Measurements from ENCODE around the gene MFSD12.
A peak's percentile ranks its signal among the peaks of the same experiment; 100 is the strongest.
"Not testable (repeated sequence)": the region's sequence is repeated elsewhere in the genome, so short reads cannot be mapped to it uniquely, and the experiment has no call there.

Gene MFSD12

DNA sequence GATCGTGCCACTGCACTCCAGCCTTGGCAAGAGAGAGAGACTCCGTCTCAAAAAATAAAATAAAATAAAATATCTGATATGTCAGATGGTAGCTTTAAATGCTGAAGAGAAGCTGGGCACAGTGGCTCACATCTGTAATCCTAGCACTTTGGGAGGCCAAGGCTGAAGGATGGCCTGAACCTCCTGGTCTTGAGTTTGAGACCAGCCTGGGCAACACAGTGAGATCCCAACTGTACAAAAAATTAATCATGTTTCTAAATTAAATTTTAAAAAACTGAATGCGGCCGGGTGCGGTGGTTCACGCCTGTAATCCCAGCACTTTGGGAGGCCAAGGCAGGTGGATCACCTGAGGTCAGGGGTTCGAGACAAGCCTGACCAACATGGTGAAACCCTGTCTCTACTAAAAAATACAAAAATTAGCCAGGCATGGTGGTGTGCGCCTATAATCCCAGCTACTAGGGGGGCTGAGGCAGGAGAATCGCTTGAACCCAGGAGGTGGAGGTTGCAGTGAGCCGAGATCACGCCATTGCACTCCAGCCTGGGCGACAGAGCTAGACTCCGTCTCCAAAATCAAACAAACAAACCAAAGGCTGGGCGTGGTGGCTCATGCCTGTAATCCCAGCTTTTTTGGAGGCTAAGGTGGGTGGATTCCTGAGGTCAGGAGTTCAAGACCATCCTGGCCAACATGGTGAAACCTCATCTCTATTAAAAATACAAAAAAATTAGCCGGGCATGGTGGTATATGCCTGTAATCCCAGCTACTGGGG lies 26.8 kb upstream of the MFSD12 start:
- DNase-seq (ENCODE audit: low read depth, low spot score) = not testable (repeated sequence)

DNA sequence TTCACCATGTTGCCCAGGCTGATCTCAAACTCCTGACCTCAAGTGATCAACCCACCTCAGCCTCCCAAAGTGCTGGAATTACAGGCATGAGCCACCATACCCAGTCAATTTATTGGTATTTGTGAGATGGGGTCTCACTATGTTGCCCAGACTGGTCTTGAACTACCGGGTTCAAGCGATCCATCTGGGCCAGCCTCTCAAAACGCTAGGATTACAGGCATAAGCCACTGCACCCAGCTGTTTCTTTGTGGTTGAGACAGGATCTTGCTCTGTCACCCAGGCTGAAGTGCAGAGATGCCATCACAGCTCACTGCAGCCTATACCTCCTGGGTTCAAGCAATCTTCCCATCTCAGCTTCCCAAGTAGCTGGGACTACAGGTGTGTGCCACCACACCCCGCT lies 24.4 kb upstream of the MFSD12 start:
- DNase-seq (ENCODE audit: low read depth, low spot score) = not testable (repeated sequence)

DNA sequence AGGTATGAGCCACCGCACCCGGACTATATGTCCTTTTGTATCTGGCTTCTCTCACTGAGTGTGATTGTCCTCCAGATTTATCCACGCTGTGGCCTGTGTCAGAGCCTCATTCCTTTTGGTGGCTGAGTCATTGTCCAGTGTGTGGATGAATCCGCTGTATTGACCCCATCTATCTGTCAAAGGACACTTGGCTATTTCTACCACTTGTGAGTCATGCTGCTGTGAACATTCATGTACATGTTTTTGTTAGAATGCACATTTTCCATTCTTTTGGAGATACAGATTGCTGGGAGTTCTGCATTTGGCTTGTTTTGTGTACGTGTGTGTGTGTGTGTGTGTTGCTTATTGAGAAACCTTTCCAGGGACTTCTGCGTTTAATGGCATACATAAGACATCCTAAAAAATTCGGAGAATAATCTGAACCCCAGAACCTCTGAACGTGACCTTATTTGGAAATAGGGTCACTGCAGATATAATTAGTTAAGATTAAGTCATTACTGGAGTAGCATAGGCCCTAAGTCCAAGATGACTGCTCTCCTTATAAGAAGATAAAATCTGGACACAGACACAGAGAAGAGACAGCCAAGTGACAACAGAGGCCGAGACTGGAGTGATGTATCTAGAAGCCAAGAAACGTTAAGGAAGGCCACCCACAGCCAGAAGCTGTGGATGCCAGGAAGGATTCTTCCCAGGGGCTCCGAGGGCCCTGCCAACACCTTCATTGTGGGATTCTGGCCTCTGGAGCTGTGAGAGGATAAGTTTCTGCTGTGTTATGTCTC lies 23.0 kb upstream of the MFSD12 start:
- DNase-seq (ENCODE audit: low read depth, low spot score) = no peak

DNA sequence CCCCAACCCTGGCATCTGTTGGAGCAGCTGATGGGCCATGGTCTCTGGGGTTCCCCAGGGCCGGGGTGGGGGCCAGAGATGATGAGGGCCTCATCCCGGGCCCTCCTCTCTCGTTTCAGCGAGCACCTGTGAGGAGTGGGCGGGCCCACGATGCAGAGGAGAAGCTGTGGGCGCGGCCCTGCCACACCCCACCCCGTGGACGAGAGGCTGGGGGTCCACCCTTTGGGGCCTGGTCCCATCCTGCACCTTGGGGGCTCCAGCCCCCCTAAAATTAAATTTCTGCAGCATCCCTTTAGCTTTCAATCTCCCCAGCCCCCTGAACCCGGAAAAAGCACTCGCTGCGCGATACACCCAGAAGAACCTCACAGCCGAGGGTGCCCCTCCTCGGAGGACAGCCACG lies 21.0 kb upstream of the MFSD12 start:
- DNase-seq (ENCODE audit: low read depth, low spot score) = no peak

DNA sequence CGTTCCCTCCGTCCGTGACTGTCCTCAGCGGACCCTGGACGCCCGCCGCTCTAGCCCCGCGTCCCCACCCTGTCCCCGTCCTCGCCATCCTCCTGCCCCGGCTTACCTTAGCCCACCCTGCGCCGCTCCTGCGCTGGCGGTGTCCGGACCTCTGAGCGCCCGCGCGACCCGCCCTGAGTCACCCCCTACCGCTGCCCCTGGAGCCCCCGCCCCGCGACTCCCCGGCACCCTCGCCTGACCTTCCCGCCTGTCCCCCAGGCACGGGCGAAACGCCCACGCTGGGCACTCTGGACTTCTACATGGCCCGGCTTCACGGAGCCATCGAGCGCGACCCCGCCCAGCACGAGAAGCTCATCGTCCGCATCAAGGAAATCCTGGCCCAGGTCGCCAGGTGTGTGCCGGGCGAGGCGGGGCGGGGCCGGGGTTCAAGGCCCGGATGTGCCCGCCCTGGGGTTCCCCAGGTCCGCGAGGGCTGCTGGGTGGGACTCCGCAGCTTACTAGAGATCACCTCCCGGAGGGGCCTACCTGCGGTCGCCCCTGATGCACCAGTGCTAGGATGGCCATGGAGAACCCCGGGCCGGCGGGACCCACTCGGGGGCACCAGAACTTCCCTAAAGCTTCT lies 20.4 kb upstream of the MFSD12 start:
- DNase-seq (ENCODE audit: low read depth, low spot score) = no peak

DNA sequence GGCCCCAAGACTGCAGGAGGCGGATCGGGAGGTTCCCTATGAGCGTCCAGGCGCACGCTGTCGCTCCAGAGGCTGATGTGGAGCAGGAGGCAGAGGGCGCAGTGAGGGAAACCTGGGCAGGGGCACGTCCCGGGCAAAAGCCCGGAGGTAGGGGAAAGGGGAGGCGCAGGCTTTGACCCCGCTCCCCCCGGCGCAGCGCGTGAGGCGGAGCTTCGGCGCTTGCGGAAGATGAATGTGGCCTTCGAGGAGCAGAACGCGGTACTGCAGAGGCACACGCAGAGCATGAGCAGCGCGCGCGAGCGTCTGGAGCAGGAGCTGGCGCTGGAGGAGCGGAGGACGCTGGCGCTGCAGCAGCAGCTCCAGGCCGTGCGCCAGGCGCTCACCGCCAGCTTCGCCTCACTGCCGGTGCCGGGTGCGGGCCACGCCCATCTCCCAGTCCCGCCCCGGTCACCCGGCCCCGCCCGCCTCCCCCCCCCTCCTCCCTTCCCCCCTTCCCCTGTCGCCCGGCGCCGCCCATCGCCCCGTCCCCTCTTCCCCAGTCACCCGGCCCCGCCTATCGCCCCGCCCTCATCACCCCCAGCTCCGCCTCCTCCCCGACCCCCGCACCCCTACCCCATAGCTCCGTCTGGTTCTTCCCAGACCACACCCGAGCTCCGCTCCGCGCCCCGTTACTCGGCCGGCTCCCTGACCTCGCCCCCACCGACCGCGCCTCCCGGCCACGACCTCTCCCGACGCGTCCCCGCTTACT lies 19.5 kb upstream of the MFSD12 start:
- DNase-seq (ENCODE audit: low read depth, low spot score) = no peak

DNA sequence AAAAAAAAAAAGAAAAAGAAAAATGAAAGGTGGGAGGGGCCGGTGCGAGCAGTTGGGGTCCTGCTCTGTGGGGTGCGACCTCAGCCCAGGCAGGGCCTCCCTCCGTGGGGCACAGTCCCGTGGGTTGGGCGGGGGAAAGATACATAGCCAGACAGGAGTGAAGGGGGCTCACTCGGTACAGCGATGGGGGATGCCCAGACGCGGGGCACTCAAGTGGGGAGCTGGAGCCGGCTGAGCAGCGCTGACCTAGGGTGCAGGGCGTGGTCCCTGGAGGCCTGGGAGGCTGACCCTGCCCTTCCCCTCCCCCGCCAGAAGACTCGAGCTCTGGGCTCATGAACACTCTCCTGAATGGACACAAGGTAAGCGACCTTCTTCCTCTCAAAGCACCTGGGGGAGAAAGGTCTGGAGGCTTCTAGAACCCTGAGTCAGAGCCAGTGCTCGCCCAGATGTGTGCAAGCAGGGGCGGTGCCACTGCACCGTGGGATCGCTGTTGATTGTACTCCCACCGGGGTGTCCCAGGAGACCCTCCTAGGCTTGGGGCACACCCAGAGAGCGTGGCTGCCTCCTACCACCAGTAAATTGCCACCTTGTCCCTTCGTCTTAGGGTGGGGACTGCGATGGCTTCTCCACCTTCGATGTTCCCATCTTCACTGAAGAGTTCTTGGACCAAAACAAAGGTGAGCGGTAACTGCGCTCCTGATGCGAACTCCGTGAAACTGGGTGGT lies 18.7 kb upstream of the MFSD12 start:
- DNase-seq (ENCODE audit: low read depth, low spot score) = no peak

DNA sequence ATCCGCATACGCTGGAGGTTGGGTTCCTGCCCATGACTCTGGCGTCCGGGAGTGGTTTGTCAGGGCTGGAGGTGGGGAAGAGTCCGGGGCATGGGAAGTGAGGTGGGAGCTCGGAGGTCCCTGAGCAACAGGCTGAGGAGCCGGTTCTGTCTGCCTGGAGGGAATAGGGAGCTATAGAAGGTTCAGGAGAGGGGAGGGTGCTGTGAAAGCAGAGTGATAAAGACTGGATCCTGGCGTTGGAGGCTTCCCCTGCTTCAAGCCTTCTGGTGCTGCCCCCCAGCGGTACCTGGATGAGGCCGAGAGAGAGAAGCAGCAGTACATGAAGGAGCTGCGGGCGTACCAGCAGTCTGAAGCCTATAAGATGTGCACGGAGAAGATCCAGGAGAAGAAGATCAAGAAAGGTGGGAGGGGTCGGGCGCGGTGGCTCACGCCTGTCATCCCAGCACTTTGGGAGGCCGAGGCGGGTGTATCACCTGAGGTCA lies 17.9 kb upstream of the MFSD12 start:
- DNase-seq (ENCODE audit: low read depth, low spot score) = no peak

DNA sequence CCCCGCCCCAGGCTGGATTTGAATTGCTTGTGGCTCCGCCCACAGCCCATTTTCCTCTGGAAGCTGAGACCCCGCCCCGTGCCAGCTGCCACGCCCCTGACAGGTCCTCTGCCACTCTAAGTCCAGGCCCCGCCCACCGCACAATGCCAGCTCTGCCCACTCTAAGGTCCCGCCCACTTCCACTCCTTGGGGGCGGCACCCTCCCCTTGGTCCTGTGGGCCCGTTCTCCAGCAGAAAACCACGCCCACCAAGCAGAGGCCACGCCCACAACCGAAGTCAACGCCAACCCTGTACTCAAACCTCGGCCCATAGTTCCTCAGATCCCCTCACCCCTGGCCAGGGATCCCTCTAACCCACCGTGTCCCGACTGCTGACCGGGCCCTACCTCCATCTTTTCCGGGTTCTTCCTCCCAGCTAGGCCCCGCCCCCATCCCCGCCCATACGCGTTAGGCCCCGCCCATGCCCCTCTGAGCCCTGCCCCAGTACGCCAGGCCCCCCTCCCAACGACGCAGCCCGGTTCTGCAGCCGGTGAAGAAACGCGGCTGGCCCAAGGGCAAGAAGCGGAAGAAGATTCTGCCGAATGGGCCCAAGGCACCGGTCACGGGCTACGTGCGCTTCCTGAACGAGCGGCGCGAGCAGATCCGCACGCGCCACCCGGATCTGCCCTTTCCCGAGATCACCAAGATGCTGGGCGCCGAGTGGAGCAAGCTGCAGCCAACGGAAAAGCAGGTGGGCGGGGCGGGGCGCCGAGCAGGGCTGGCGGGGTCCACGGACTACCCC lies 16.7 kb upstream of the MFSD12 start:
- peak; percentile 61 for DNase-seq (ENCODE audit: low read depth, low spot score)

DNA sequence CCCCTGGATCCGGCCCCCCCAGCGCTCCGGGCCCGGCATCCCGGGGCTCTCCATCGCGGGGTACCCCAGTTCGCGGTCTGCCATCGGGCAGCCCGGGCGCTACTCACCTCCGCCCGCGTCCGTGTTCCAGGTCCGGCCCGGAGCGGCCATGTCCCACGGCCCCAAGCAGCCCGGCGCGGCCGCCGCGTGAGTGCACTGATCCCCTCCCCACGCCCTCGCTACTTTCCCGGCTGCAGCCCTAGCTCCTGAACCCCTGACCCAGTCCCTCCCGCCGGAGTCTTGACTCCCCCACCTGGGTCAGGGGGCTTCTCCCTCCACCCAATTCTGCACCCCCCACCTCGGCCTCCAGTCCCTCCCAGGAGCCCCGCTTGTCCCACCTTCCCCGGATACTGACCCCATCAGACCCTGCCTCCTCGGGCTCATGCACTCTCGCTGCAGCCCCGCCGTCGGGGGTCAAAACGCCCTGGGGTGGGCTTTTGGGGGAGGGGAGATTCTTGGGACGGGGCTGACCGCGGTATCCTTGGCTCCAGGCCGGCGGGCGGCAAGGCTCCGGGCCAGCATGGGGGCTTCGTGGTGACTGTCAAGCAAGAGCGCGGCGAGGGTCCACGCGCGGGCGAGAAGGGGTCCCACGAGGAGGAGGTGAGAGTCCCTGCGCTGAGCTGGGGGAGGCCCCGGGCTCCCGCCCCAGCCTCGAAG lies 15.9 kb upstream of the MFSD12 start:
- DNase-seq (ENCODE audit: low read depth, low spot score) = no peak

DNA sequence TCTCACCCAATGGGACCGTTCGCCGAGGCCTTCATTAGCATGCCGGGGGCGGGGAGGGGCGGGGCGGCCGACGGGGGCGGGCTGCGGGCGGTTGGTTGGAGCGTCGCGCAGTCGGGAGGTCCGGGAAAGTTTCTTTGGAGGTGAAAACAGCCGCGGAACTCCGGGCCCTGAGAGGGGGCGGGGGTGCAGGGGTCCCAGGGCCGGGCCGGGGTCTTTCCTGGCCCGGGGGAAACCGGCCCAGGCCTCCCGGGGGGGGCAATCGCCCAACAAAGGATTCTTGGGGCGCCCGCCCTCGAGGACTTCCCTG lies 15.4 kb upstream of the MFSD12 start, which contains the start of gene HMG20B:
TSS of gene HMG20B (plus strand) at position 90 of the 307 bp plus-strand sequence. CDS start 366 bp downstream, outside the sequence.
- DNase-seq (ENCODE audit: low read depth, low spot score) = no peak

DNA sequence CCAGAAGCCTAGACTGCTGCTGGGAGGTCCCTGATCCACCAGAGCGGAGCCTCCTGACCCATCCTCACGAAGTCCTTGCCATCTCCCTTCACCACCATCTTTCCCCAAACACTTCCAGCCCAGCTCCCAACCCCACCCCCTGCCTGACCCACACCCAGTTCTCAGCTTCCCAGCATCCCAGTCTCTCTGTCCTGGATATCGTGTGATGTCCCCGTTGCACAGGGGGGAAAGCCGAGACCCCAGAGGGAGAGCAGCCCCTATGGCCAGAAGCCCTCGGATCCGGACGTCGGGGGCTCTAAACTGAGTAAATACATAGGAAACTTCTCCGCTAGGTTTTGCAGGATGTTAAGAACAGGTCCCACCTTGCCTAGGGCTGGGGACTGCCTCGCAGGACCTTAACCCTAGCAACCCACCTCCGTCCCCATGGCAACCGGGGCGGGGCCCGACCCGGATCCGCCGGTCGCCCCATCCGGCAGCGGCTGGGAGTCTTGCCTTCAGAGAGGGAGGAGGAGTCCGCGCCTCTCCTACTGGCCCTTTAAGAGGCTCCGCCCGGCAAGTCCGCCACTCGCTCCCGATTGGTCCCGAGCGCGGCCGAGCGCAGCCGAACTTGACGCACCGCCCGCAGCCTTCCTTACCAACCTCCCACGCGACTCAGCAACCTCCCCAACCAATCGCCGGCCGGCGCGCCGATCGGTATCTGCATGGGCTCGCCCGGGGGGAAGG lies 14.9 kb upstream of the MFSD12 start:
- peak; percentile 97 for DNase-seq (ENCODE audit: low read depth, low spot score)

DNA sequence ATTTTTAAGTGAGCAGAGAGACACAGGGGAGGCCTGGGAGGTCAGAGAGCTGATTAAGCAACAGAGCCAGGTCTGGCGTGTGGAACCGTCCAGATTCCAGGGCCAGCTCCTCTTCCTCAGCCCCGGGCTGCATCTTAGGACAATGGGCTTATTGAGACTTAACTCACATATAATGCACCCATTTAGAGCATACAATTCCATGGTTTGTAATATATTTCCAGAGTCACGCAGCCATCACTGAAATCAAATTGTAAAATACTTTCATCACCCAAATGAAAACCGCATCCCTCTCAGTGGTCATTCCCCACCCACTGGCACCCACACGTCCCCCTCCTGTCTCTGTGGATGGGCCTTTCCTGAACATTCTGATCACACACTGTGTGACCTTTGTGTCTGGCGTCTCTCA lies 13.2 kb upstream of the MFSD12 start:
- no peak for DNase-seq (ENCODE audit: low read depth, low spot score)

DNA sequence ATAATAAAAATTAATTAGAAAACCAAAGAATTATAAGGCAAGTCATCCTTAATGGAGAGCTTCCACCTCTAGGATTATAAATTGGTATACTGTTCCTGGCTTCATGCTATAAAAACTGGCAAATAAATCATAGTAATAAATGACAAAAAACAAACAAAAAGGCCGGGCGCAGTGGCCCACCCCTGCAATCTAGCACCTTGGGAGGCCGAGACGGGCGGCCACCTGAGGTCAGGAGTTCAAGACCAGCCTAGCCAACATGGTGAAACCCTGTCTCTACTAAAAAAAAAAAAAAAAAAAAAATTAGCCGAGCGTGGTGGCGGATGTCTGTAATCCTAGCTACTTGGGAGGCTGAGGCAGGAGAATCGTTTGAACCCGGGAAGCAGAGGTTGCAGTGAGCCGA lies 12.7 kb upstream of the MFSD12 start:
- DNase-seq (ENCODE audit: low read depth, low spot score) = not testable (repeated sequence)

DNA sequence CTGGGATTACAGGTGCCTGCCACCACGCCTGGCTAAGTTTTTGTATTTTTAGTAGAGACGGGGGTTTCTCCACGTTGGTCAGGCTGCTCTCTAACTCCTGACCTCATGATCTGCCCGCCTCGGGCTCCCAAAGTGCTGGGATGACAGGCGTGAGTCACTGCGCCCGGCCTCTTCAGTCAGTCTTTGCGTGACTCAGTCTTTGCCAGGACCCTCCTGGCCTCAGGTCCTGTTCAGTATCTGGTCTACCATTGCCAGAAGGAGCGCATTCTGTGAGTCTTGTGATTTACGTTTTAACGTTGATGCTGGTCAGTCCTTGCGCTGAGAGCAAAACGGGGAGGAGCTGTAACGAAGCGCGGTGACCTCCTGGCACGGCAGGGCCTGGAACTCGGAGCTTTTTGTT lies 7.8 kb upstream of the MFSD12 start:
- DNase-seq (ENCODE audit: low read depth, low spot score) = no peak

DNA sequence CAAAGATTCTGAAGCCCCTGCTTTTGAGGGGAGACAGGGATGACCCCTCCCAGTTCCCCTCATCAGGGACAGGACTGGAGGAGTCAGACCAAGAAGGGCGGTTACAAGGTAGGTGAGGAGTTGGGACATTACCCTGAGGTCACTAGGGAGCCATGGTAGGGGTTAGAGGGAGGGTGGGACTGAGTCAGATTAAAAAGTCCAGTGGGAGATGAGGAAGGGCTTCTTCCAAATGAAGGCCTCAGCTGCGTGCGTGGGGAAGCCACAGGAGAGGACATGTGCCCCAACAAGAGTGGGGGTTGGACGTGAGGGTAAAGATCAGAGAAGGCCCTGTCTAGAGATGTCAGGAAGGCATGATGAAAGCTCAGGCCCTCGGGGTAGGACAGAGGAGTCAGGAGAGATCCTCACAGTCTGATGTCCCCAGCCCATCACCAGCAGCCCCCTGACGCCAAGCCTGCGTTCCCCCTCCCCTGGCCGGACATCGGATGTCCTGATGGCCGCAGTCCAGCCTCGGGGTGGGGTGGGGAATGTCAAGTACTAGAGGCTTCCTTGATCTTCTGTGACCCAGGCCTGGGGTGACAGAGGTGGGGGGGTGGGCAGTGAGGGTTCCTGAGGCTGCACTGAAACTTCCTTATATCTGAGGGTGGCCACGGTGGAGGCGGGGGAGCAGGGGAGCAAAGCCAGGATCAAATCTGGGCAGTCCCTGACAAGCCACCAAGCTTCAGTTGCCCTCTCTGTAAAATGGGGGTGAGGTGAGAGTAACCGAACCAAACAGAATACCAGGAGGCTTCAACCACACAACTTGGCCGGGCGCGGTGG lies 6.5 kb upstream of the MFSD12 start:
- no peak for DNase-seq (ENCODE audit: low read depth, low spot score)

DNA sequence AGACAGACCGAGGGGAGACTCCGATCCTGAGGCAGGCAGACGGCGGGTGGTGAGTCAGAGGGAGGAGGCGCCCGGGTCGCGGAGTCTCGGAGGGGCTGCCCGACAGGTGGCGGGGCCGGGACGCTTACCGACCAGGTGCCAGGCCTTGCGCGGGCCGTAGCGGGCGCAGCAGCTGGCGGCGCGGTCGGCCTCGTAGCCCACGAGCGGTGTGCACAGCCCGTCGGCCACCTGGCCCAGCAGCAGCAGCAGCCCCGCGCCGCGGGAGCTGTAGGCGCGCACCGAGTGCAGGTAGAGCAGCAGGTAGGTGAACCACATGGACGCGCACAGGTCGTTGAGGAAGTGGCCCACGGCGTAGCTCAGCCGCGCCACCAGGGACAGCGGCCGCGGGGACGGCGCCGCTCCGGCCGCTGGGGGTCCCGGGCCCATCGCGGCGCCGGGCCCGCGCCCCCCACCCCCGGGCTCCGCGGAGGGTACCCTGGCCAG lies 367 bp downstream of the MFSD12 start:
- DNase-seq (ENCODE audit: low read depth, low spot score) = no peak

DNA sequence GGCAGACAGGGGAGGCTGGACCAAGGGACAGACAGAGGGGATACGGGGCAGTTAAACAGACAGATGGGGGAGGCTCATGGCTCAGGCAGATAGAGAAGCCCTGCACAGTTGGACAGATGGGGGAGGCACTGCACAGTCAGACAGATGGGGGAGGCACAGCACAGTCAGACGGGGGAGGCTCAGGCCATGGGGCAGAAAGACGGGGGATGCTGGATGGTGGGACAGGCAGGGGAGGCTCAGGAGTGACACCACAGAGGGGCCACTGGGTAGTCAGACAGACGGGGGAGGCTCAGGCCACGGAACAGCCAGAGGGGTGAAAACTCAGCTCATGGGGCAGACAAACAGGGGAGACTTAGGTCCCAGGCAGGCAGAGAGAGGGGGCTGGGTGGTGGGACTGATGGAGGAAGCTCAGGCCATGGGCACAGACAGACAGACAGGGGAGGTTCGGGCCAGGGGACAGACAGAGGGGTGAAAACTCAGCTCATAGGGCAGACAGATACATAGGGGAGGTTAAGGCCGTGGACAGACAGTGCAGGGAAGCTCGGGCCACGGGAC lies 886 bp downstream of the MFSD12 start:
- no peak for DNase-seq (ENCODE audit: low read depth, low spot score)

Data from iPS DF 19.7 (cell line).